CD4-positive, alpha-beta T cell treated with Interferon gamma for 1 hour (primary cell): ENCODE measurements around the gene NLRP11.

Source experiments
- DNase-seq: peaks from one replicate; pipeline ENCODE4 v3.0.0-alpha.2; 2020

Gene NLRP11

GRCh38 chr19:55831846-55832245 lies at the start of gene NLRP11:
TSS of gene NLRP11 (minus strand) at chr19:55831999. CDS start at chr19:55818174, 13,825 bp downstream.
- no peak for DNase-seq

- DNase-seq: no peak
Observed at GRCh38 chr19:55877211-55877610, 45.4 kb upstream of the NLRP11 start.

- no peak for DNase-seq
Observed at GRCh38 chr19:55870736-55871135, 38.9 kb upstream of the NLRP11 start.

- DNase-seq: no peak
Observed at GRCh38 chr19:55867101-55867500, 35.3 kb upstream of the NLRP11 start.

- DNase-seq: no peak
Observed at GRCh38 chr19:55866521-55866920, 34.7 kb upstream of the NLRP11 start.

- DNase-seq: no peak
Observed at GRCh38 chr19:55858969-55859368, 27.2 kb upstream of the NLRP11 start.

- no peak for DNase-seq
Observed at GRCh38 chr19:55858401-55858800, 26.6 kb upstream of the NLRP11 start.

GRCh38 chr19:55857974-55858373 lies 26.2 kb upstream of the NLRP11 start:
- no peak for DNase-seq

- peak; percentile 10 for DNase-seq
Observed at GRCh38 chr19:55857149-55857548, 25.4 kb upstream of the NLRP11 start.

- DNase-seq: no peak
Observed at GRCh38 chr19:55855160-55855559, 23.4 kb upstream of the NLRP11 start.

- no peak for DNase-seq
Observed at GRCh38 chr19:55838906-55839305, 7.1 kb upstream of the NLRP11 start.

- no peak for DNase-seq
Observed at GRCh38 chr19:55838251-55838650, 6.5 kb upstream of the NLRP11 start.

- DNase-seq: no peak
Observed at GRCh38 chr19:55836340-55836739, 4.5 kb upstream of the NLRP11 start, which contains the start of gene NLRP4. TSS of gene NLRP4 (plus strand) at chr19:55836540. CDS start at chr19:55852081, 15,541 bp downstream.

GRCh38 chr19:55832676-55833075 lies 877 bp upstream of the NLRP11 start:
- DNase-seq: no peak

GRCh38 chr19:55830656-55831055 lies 1.1 kb downstream of the NLRP11 start:
- DNase-seq: no peak

- no peak for DNase-seq
Observed at GRCh38 chr19:55820037-55820436, 11.8 kb downstream of the NLRP11 start.

GRCh38 chr19:55813906-55814305 lies 17.9 kb downstream of the NLRP11 start:
- DNase-seq: no peak

GRCh38 chr19:55812449-55812848 lies 19.4 kb downstream of the NLRP11 start:
- no peak for DNase-seq

GRCh38 chr19:55811340-55811739 lies 20.5 kb downstream of the NLRP11 start:
- DNase-seq: no peak

GRCh38 chr19:55809381-55810058 lies 22.3 kb downstream of the NLRP11 start:
- DNase-seq: peak; percentile 44

GRCh38 chr19:55802281-55802680 lies 29.5 kb downstream of the NLRP11 start:
- no peak for DNase-seq

GRCh38 chr19:55801416-55801815 lies 30.4 kb downstream of the NLRP11 start:
- no peak for DNase-seq

GRCh38 chr19:55795021-55795420 lies 36.8 kb downstream of the NLRP11 start:
- DNase-seq: no peak

GRCh38 chr19:55781112-55781511 lies 50.7 kb downstream of the NLRP11 start:
- DNase-seq: no peak

GRCh38 chr19:55778331-55778730 lies 53.5 kb downstream of the NLRP11 start:
- no peak for DNase-seq
